GM10847 (cell line): ENCODE data around the gene DDAH1.

Experiments used
- POLR2A ChIP-seq: IDR thresholded peaks from 2 replicates; pipeline ENCODE4 v1.6.1; 2011; ENCODE audit not compliant: insufficient read length; ENCODE audit errors: extremely low read depth

Gene DDAH1

DNA sequence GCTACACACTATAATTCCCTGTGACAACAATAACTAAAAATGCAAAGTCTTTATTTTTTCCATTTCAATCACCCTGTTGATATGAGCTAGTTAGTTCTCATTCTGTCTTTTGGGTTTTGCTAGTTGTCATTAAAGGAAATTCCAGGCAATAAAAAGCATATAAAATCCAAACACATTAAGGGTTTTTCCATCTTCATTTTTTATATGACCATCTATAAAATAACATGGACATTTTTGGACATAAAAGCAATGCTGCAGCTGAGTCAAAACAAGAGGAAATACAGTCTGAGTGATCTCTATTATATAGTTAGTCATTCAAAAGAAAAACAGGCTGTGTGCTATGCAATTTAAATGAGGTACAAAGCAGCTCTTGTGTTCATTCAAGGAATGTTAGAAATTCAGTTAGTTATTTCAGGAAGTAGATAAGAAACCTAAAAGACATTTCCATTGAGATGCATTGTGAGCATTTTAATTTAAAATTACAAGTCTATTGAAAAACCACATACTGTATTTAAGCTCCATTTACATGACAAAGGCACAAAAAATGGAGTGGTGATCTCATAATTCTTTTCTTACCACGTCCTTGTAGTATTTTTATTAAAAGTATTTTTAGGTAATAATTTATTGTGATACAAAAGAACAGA, 121.2 kb downstream of the DDAH1 start:
- TF ChIP-seq POLR2A, result no peak

GRCh38 chr1:85343213-85343611, 121.7 kb downstream of the DDAH1 start:
- no peak for TF ChIP-seq POLR2A

DNA sequence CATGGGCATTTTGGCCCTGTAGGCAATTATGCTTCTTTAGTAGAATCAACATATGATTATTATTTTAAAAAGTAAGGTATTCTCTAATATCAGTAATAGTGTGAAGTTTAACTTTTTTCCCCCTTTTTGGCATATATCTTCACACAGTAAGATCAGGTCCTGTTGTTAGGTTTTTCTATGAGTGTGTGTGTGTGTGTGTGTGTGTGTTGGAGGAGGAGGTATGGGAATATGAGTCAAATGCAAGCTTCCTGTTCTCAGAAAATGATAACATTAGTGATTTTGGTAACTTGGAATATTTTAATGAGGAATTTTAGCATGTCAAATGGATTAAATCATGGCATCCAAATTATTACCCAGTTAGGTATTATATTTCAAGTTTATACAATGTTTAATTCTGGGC, 122.8 kb downstream of the DDAH1 start:
- no peak for TF ChIP-seq POLR2A

DNA sequence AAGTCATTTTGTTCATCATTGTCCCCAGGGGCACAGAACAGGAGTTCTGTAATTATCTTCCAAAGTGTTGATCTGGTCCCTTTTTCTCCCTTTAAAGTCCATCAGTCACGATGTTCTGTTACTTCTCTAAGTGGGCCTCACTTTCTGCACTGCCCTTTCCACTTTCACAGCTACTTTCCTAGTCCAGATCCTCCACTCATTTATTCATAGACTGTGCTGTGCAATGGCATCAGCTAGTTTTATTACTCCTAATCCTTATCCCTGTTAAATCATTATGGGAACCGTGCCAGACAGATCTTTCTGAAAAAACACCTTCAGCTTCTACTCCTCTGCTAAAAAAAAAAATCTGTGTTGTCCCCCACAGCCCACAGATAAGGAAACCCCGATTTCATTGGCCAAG, 124.5 kb downstream of the DDAH1 start:
- no peak for TF ChIP-seq POLR2A

DNA sequence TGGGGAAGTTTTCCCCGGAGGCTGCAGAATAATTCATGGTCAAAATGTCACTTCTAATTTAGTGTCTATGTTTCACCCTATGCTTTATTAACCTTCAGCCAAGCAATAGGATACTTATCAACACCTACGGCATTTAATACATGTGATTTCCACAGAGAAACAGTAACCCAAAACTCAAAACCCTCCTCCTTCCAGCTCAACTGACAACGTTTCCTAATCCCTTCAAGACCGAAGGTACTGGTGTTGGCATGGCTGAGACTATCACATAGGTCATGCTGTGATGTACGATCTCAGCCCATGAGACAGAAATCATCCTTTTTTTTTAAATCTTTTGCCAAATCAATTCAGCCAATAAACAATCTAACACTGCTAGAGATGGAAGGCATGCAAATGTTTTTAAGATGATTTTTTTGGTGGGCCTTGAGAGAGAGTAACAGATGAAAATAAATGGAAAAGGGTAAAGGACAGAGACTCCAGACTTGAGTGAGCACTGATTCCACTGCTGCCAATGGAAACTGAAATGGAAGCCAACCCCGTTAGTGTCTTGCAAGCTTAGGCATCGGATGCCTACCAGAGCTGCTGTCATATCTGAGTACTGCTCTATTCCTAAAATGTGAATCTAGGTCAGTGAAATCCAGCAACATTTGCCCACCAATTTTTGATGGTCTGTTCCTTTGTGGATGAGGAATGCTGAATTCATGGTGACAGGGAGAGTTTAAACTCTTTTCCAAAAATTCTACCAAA, 125.1 kb downstream of the DDAH1 start:
- no peak for TF ChIP-seq POLR2A

DNA sequence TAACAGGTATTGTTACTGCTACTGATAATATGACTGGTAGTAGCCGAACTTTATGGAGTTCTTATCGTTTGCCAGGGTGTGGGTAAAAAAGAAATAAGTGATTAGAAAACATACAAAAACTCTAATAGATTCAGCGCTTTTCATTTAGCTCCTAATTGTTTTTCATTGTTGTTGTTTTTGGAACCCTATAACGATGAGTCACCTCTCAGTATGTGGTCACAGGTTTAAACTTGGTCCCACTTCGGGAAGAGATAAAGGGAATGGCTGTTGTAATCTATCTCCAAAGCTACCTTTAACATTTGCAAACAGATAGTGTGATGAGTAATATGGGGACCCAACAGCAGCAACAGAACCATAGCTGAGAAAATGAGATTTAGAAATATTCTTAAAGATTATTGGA, 125.9 kb downstream of the DDAH1 start:
- no peak for TF ChIP-seq POLR2A

DNA sequence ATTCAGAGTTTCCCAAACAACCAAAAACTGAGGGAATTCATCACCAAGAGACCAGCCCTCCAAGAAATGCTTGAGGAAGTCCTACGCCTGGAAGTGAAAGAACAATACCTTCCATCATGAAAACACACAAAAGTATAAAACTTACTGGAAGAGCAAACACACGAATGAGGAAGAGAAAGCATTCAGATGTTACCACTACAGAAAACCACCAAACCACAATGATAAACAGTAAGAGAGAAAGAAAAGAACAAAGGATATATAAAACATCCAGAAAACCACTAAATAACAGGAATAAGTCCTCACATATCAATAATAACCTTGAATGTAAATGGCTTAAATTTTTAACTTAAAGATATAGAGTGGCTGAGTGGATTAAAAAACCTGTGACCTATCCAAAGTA, 130.0 kb downstream of the DDAH1 start:
- TF ChIP-seq POLR2A, result no peak

- TF ChIP-seq POLR2A, result no peak
Measured at GRCh38 chr1:85333186-85333585, 131.8 kb downstream of the DDAH1 start.

DNA sequence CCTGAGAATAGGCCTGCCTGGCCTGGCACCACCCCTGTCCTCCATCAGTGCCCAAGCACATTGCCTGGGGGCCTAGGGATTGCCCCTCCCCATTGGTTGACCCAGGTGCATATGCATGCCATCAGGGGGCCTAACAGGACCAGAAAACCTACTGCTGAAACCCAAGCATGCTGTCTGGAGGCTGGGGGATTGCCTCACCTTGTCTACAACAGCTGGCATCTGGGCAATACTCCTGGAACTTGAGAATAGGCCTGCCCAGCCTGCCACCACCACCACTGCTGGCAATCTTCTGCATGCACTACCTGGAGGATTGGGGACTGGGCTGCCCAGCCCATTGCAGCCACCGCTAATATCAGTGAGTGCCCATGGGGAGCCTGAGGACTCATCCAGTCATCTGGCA, 132.4 kb downstream of the DDAH1 start:
- TF ChIP-seq POLR2A, result no peak

DNA sequence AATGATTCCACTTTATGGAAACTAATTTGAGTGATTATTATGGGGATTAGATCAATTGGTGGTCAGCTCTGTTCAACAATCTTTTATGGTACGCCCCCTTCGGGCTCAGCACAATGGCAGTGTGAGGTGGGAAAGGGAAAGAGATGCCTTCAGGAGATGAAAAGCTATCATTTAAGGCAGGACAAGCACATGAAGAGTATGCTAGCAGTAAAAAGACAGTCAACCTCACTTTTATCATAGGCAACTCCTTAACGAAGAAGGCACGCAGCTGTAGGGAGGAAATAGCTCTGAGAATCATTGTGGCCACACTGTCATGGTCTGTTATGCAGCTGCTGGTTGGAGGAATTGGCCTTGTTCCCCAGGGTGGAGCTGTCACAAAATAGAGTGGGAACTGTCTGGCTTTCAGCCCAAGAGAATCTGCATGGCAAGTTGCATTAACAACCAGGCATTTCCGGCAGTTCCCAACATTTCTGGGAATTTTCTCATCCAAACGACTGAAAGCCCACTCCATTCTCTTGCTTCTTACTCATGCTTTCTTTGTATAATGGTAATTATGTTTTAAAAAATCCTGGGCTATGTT, 134.2 kb downstream of the DDAH1 start:
- TF ChIP-seq POLR2A, result no peak

- TF ChIP-seq POLR2A, result no peak
Measured at GRCh38 chr1:85330214-85330631, 134.7 kb downstream of the DDAH1 start.

DNA sequence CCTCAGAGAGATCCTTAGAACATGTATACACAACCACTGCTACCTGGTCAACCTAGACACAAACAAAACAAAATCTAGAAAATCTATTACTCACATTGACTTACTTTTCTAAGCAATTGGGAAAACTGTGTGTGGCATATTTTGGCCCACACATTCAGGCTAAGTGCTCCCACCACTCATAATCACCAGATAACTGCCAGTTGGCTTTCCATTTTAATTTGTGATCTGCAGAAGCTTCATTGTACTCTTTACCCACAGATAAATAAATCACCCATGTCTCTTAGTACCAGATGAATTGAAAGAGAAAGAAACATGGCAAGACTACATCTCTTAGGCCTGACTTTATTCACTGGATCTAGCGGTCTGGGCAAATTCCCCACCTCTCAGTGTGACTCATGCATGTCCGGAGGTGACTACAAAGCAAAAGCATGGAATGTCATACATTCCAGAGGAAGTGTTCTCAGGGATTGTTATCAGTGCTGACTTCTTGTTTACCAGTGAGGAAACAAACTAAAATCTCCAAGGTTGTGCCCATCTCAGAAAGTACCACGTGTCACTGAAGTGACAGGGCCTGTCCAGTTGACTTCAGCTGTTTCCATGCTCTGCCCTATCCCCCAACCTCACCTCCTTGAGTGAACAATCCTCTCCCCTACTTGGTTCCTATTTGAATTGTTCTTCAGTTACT, 136.1 kb downstream of the DDAH1 start:
- TF ChIP-seq POLR2A, result no peak

DNA sequence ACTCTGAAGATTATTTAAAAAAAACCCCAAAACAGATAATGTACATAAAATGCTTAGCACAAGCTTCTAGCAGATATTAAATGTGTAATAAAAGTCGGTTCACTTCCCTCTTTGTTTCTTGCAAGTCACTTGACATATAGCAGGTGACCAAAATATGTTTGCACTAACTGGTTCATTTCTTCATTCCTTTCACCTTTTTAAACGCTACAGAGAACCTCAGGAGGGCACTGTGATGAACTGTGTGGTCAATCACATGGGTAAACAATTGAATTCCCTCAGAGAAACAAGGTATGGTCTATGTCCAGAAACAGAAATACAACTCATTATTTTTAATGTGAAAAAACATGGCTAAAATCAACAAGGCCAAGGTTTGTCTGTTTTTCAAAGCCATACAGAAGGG, 137.2 kb downstream of the DDAH1 start:
- TF ChIP-seq POLR2A, result no peak

DNA sequence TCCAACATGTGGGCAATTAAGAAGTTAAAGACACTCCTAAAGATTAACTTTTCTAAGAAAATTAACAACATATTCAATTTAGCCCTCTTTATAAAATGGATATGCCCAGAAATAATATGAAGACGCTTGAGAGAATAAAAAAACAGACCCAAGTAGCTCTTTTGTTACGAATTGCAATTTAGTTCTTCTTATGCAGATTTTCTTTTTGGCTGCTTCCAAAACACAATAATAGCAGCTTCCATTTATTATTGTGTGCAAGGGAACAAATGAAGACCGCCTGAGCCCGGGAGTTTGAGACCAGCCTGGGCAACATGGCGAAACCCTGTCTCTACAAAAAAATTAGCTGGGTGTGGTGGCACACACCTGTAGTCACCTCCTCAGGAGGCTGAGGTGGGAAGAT, 138.1 kb downstream of the DDAH1 start:
- TF ChIP-seq POLR2A, result no peak

GRCh38 chr1:85326336-85326735, 138.6 kb downstream of the DDAH1 start:
- no peak for TF ChIP-seq POLR2A

DNA sequence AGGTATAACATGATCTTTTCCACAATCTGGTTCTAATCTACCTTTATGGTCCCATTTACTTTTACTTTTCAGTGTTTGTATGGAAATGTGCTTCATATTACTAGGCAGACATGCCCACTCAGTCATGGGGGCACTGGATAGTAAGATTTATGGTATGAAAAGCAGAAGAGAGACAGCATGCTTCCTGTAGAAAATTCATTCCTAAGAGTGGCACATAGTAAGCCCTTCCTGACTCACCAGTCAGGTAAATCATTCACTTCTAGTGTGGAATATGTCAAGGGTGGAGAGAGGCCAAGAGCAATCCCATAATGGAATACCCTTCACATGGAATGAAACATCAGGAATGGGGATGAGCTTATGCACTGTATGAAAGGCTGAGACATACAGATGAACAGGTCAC, 139.0 kb downstream of the DDAH1 start:
- no peak for TF ChIP-seq POLR2A
